GM10248 (cell line): Measurements from ENCODE around the gene CD151.
A peak's percentile ranks its signal among the peaks of the same experiment; 100 is the strongest.

Experiments used
- CTCF ChIA-PET: fragments of 300-600 bp; sonication (Branson Sonifier 250); formaldehyde crosslinking; extraction: SDS; loops from one replicate; lab custom pipeline; 2021; ENCODE audit warnings: antibody characterized with exemption; lab: Yijun Ruan, JAX
- POLR2A ChIA-PET: fragments of 350-650 bp; sonication (Branson Sonifier 250); formaldehyde crosslinking; extraction: SDS; loops from one replicate; lab custom pipeline; 2020; ENCODE audit warnings: antibody characterized with exemption; lab: Yijun Ruan, JAX
- DNase-seq: peaks from one replicate; pipeline ENCODE4 v3.0.0; 2012; ENCODE audit errors: extremely low spot score
- CTCF ChIP-seq: IDR thresholded peaks from 2 replicates; pipeline ENCODE4 v1.5.1; 2012; ENCODE audit warnings: mild to moderate bottlenecking, low read depth; ENCODE audit errors: extremely low read depth, missing control alignments, control extremely low read depth

CD151 gene

DNA sequence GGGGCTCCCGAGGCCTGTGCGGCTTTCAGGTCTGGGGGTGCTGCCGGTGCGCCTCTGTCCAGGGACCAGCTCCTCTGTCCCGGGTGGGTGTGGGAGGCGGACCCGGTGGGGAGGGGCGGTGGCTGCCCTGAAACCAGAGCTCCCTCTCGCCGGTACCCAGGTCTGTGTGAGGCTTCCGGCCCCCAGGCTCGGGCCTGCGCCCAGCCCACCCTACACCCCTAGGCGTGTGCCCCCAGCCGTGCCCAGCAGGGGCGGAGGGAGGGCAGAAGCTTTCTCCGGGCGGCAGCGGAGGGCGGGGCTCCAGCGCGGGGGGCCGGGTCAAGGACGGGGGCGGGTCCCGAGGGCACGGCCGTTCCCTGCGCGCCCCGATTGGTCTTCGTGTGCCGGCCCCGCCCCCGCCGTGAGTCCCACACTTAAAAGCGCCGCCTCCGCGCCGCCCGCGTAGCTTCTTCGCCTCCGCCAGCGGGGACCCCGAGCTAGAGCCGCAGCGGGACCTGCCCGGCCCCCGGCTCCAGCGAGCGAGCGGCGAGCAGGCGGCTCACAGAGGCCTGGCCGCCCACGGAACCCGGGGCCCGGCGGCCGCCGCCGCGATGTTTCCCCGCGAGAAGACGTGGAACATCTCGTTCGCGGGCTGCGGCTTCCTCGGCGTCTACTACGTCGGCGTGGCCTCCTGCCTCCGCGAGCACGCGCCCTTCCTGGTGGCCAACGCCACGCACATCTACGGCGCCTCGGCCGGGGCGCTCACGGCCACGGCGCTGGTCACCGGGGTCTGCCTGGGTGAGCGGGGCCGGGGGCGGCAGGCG, 13.4 kb upstream of the CD151 start:
- ChIA-PET CTCF (interaction anchor here (1.0 to 2.7 kb wide), 6 partner anchors 8 to 23 kb away, joined by 3 to 11 read pairs (median 6); partner anchors contain the start of genes CD151, CRACR2B, POLR2L and TSPAN4), POLR2A (interaction anchor here (0.6 to 2.4 kb wide), 16 partner anchors 9 to 313 kb away, joined by 3 to 35 read pairs (median 4); partner anchors contain the start of genes CD151, CEND1, CRACR2B and HRAS)
- no peak for TF ChIP-seq CTCF
- peak; percentile 94 for DNase-seq

DNA sequence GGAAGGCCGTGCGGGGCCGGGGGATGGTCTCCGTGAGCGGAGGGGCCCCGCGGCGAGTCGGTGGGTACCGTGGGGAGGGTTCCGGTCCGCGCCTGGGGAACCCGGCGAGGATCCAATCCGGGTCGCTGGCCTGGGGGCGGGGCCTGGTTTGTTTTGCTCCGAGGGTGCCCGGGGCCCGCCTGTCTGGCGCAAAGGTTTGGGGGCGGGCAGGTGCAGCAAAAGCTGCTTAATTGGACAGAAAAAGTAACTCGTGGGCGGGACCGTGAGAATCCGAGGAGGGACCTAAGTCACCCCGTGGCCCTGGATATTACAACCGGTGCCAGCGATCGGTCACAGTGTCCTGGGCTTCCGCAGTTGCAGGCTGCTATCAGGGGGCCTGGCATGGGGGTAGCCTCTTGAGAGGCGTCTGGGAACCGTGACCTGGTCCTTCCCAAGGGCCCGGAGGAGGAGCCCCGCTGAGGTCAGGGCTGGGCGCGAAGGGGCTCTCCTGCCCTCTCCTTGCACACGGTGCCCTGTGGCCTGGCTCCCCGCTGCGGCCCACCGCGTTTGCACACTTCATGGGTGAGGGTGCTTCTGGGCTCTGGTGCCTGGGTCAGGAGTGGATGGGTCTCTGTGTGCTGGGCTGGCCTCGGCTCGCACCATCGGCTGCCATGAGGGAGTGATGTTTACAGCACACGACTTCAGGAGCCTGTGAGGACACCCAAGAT, 12.7 kb upstream of the CD151 start:
- POLR2A ChIA-PET = interaction anchor here (0.9 to 2.4 kb wide), 7 partner anchors 11 to 125 kb away, joined by 3 to 35 read pairs (median 4); partner anchors contain the start of genes CD151, CEND1, CRACR2B and RPLP2
- no peak for TF ChIP-seq CTCF

GRCh38 chr11:820655-821511, 11.9 kb upstream of the CD151 start:
- ChIA-PET CTCF (interaction anchor here (2.2 to 2.7 kb wide), 2 partner anchors 8 to 10 kb away, joined by 8 to 11 read pairs; partner anchors contain the start of gene CRACR2B), POLR2A (interaction anchor here (1.8 to 2.4 kb wide), 3 partner anchors 10 to 24 kb away, joined by 4 to 35 read pairs (median 13); partner anchors contain the start of genes CD151, CRACR2B and RPLP2)
- no peak for TF ChIP-seq CTCF
- DNase-seq = no peak

More for the DNA sequence above, 12.7 kb upstream of the CD151 start:
- CTCF ChIA-PET = interaction anchor here (1.8 to 2.7 kb wide), 3 partner anchors 8 to 21 kb away, joined by 6 to 11 read pairs (median 8); partner anchors contain the start of gene CRACR2B
- DNase-seq = peak; percentile 89

DNA sequence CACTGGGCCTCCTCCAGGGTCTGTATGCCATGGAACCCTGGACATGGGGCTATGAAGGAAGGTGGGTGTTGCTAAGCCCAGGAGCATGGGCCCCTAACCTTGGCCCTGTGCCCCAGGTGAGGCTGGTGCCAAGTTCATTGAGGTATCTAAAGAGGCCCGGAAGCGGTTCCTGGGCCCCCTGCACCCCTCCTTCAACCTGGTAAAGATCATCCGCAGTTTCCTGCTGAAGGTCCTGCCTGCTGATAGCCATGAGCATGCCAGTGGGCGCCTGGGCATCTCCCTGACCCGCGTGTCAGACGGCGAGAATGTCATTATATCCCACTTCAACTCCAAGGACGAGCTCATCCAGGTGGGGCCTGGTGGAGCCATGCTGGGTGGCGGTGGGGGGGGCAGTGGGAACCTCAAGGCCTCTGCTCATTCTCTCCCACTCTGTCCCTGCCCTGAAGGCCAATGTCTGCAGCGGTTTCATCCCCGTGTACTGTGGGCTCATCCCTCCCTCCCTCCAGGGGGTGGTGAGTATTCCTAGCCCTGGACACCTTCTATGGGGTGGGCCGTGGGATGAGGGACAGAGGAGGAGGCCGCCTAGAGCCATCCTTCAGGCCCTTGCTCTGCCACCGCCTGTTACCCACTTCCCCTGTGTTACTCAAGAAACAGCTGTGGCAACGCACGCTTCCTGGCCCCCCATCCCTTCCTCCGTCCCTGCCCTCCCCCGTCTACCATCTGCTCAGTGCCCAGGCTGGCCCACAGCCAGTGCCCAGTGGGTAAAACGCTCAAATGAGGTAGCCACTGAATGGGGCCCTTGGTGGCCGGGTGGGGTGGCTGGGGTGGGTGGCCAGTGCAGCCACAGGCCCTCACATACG, 11.0 kb upstream of the CD151 start:
- no peak for DNase-seq
- CTCF ChIA-PET = no interaction called here
- no peak for TF ChIP-seq CTCF
- POLR2A ChIA-PET = interaction anchor here (0.6 kb wide), 1 partner anchor 26 kb away, joined by 5 read pairs; no protein-coding TSS in a partner anchor

GRCh38 chr11:823441-824291, 9.1 kb upstream of the CD151 start:
- DNase-seq = no peak
- CTCF ChIA-PET = interaction anchor here (1.1 to 1.2 kb wide), 2 partner anchors 11 to 25 kb away, joined by 3 read pairs; no protein-coding TSS in a partner anchor
- TF ChIP-seq CTCF = no peak
- POLR2A ChIA-PET = no interaction called here
